GM23338 (cell line): ENCODE results near the gene CAV2. TPM values are rescaled to one million over a fixed set of nuclear protein-coding genes. Genes with fewer than 3 reads are reported as not detected.

Source experiments
- ATAC-seq: fragments of 200-7000 bp; cut with Tn5 transposase; 3 replicates; pipeline ENCODE4 v1.9.1; 2020
- DNase-seq: peaks from one replicate; pipeline ENCODE4 v3.0.0-alpha.2; 2015; ENCODE audit warnings: low spot score
- H2AFZ ChIP-seq: fragments of 200-600 bp; sonication (generic); 2 replicates; pipeline ENCODE4 v1.8.0; 2016; ENCODE audit warnings: antibody characterized with exemption, mild to moderate bottlenecking, moderate library complexity
- H3F3A ChIP-seq: fragments of 200-600 bp; sonication (generic); replicated peaks from 2 replicates; pipeline ENCODE4 v1.8.0; 2017; ENCODE audit warnings: antibody characterized with exemption, mixed run types, low read depth
- H3K27ac ChIP-seq: fragments of 200-600 bp; sonication (generic); 2 replicates; pipeline ENCODE4 v1.6.1; 2016; ENCODE audit warnings: low read depth
- H3K27me3 ChIP-seq: fragments of 200-600 bp; sonication (generic); 2 replicates; pipeline ENCODE4 v1.8.0; 2016; ENCODE audit warnings: mild to moderate bottlenecking, mixed run types, moderate library complexity; ENCODE audit not compliant: insufficient read depth
- H3K36me3 ChIP-seq: fragments of 200-600 bp; sonication (generic); 2 replicates; pipeline ENCODE4 v1.8.0; 2016; ENCODE audit warnings: mild to moderate bottlenecking; ENCODE audit not compliant: insufficient read depth
- H3K4me1 ChIP-seq: fragments of 200-600 bp; sonication (generic); 2 replicates; pipeline ENCODE4 v1.8.0; 2016; ENCODE audit warnings: mild to moderate bottlenecking, moderate library complexity; ENCODE audit not compliant: insufficient read depth
- H3K4me2 ChIP-seq: fragments of 200-600 bp; sonication (generic); 2 replicates; pipeline ENCODE4 v1.7.1; 2017; ENCODE audit warnings: mixed run types
- H3K4me3 ChIP-seq: fragments of 200-600 bp; sonication (generic); 2 replicates; pipeline ENCODE4 v1.6.1; 2016; ENCODE audit warnings: mixed run types
- H3K79me2 ChIP-seq: fragments of 200-600 bp; sonication (generic); replicated peaks from 2 replicates; pipeline ENCODE4 v1.8.0; 2017; ENCODE audit warnings: mild to moderate bottlenecking; ENCODE audit not compliant: insufficient read depth
- H3K9me2 ChIP-seq: fragments of 200-600 bp; sonication (generic); 2 replicates; pipeline ENCODE4 v1.8.0; 2017; ENCODE audit not compliant: insufficient read depth
- H4K20me1 ChIP-seq: fragments of 200-600 bp; sonication (generic); replicated peaks from 2 replicates; pipeline ENCODE4 v1.8.0; 2017; ENCODE audit warnings: mild to moderate bottlenecking; ENCODE audit not compliant: insufficient read depth
- H3K27ac Mint-ChIP-seq: 2 replicates; pipeline ENCODE4 v1.8.0; 2020; ENCODE audit warnings: inconsistent platforms, mild to moderate bottlenecking, moderate library complexity, mixed read lengths
- H3K27me3 Mint-ChIP-seq: 3 replicates; pipeline ENCODE4 v1.8.0; 2022; ENCODE audit warnings: low read depth, mild to moderate bottlenecking, moderate library complexity, mixed read lengths, inconsistent platforms; ENCODE audit not compliant: insufficient read depth, poor library complexity
- H3K36me3 Mint-ChIP-seq: 3 replicates; pipeline ENCODE4 v1.8.0; 2021; ENCODE audit warnings: low read depth, mild to moderate bottlenecking, inconsistent platforms, moderate library complexity, mixed read lengths
- H3K4me1 Mint-ChIP-seq: 3 replicates; pipeline ENCODE4 v1.8.0; 2020; ENCODE audit warnings: mild to moderate bottlenecking, inconsistent platforms, mixed read lengths
- H3K4me3 Mint-ChIP-seq: 3 replicates; pipeline ENCODE4 v1.8.0; 2021; ENCODE audit warnings: moderate library complexity, mild to moderate bottlenecking, inconsistent platforms, mixed read lengths
- H3K9me3 Mint-ChIP-seq: 3 replicates; pipeline ENCODE4 v1.8.0; 2020; ENCODE audit warnings: moderate library complexity, mild to moderate bottlenecking, inconsistent platforms, mixed read lengths
- CREB1 ChIP-seq: fragments of 250-450 bp; sonication (Bioruptor Pico); IDR thresholded peaks from 2 replicates; pipeline ENCODE4 v1.5.0; 2020; ENCODE audit warnings: low read depth, mild to moderate bottlenecking, moderate library complexity
- CTCF ChIP-seq, 2 experiments: fragments of 200-600 bp in 1 of 2; sonication (generic) in 1 of 2; conservative IDR thresholded peaks; 2 replicates each; pipeline versions ENCODE4 v1.5.1 to v1.6.1; 2016 to 2017; ENCODE audit warnings: antibody characterized with exemption in 2 of 2, low read depth in 2 of 2, mild to moderate bottlenecking in 2 of 2, moderate library complexity in 1 of 2
- JUNB ChIP-seq: IDR thresholded peaks from one replicate; pipeline ENCODE4 v1.6.1; 2016; ENCODE audit warnings: antibody characterized with exemption; ENCODE audit not compliant: unreplicated experiment
- NANOG ChIP-seq: IDR thresholded peaks from 2 replicates; pipeline ENCODE4 v1.6.1; 2016; ENCODE audit warnings: antibody characterized with exemption, borderline replicate concordance
- ZNF114 ChIP-seq: fragments of 250-450 bp; sonication (Bioruptor Pico); IDR thresholded peaks from 2 replicates; pipeline ENCODE4 v1.5.0; 2020; ENCODE audit warnings: mild to moderate bottlenecking, moderate library complexity
- ZNF331 ChIP-seq: fragments of 250-450 bp; sonication (Bioruptor Pico); IDR thresholded peaks from 2 replicates; pipeline ENCODE4 v1.5.0; 2020; ENCODE audit warnings: low read depth, mild to moderate bottlenecking, moderate library complexity
- polyA plus RNA-seq: library from polyadenylated mRNA; unstranded; fragments of >200 nt; fragmentation: Nextera tagmentation; extraction: Ambion mirVana; gene quantifications from 2 replicates; pipeline ENCODE4 v1.2.1, GENCODE V29; 2016
- total RNA-seq: library from RNA; depleted of rRNA; stranded (reverse); fragments of >200 nt; shearing (Covaris generic); gene quantifications from 2 replicates; pipeline ENCODE4 v1.2.3, GENCODE V29; 2014
- TF ChIP-seq, protein P1 (sequence below): IDR thresholded peaks from one replicate; pipeline ENCODE4 v1.6.1; 2018; ENCODE audit warnings: antibody characterized with exemption; ENCODE audit not compliant: unreplicated experiment

Gene CAV2
- total and polyA plus RNA-seq, 2 experiments from 2014 or later = 4.2 to 6.6 TPM

- TF ChIP-seq, protein P1, sequence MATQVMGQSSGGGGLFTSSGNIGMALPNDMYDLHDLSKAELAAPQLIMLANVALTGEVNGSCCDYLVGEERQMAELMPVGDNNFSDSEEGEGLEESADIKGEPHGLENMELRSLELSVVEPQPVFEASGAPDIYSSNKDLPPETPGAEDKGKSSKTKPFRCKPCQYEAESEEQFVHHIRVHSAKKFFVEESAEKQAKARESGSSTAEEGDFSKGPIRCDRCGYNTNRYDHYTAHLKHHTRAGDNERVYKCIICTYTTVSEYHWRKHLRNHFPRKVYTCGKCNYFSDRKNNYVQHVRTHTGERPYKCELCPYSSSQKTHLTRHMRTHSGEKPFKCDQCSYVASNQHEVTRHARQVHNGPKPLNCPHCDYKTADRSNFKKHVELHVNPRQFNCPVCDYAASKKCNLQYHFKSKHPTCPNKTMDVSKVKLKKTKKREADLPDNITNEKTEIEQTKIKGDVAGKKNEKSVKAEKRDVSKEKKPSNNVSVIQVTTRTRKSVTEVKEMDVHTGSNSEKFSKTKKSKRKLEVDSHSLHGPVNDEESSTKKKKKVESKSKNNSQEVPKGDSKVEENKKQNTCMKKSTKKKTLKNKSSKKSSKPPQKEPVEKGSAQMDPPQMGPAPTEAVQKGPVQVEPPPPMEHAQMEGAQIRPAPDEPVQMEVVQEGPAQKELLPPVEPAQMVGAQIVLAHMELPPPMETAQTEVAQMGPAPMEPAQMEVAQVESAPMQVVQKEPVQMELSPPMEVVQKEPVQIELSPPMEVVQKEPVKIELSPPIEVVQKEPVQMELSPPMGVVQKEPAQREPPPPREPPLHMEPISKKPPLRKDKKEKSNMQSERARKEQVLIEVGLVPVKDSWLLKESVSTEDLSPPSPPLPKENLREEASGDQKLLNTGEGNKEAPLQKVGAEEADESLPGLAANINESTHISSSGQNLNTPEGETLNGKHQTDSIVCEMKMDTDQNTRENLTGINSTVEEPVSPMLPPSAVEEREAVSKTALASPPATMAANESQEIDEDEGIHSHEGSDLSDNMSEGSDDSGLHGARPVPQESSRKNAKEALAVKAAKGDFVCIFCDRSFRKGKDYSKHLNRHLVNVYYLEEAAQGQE = no peak
- TF ChIP-seq ZNF114 (CRISPR knock-in tag) = no peak
Measured at GRCh38 chr7:116553168-116553964, 53.8 kb downstream of the CAV2 start (continued).

- Histone ChIP-seq H3F3A (no peaks in the 10 kb centered on the region), H3K4me2 (no peak overlapping the region), H3K9me2 (no peaks in the 10 kb centered on the region), H3K27me3 (no peaks in the 10 kb centered on the region), H4K20me1 (no peaks in the 10 kb centered on the region), H3K79me2 (no peaks in the 10 kb centered on the region), H3K4me3 (no peak overlapping the region), H3K27ac (no peak overlapping the region), H3K4me1 (no peaks in the 10 kb centered on the region), H2AFZ (no peak overlapping the region), H3K36me3 (no peaks in the 10 kb centered on the region)
- TF ChIP-seq CTCF (conservative IDR thresholded peaks at IDR 0.05; ENCODE audit: low read depth in 2 of 2) (no peak), CREB1 (CRISPR knock-in tag) (no peak), NANOG (no peak), JUNB (no peak), ZNF331 (CRISPR knock-in tag) (no peak), ZNF114 (CRISPR knock-in tag) (no peak)
- TF ChIP-seq, protein P1 = no peak
- no peaks in the 10 kb centered on the region for H3K36me3 Mint-ChIP-seq
- DNase-seq (no peak), ATAC-seq (no peak)
- no peak overlapping the region for H3K4me3 Mint-ChIP-seq
- H3K27me3 Mint-ChIP-seq = no peaks in the 10 kb centered on the region
- no peaks in the 10 kb centered on the region for H3K4me1 Mint-ChIP-seq
- H3K27ac Mint-ChIP-seq = no peak overlapping the region
- H3K9me3 Mint-ChIP-seq = no peaks in the 10 kb centered on the region
Measured at GRCh38 chr7:116554436-116554835, 54.9 kb downstream of the CAV2 start.
